ENCODE results near the gene APBA1. TPM values are rescaled to one million over a fixed set of nuclear protein-coding genes. Genes with fewer than 3 reads are reported as not detected.

APBA1 gene
- total and polyA plus RNA-seq, 8 donors, result 2.4 to 17.9 (median 11.4) TPM

DNA sequence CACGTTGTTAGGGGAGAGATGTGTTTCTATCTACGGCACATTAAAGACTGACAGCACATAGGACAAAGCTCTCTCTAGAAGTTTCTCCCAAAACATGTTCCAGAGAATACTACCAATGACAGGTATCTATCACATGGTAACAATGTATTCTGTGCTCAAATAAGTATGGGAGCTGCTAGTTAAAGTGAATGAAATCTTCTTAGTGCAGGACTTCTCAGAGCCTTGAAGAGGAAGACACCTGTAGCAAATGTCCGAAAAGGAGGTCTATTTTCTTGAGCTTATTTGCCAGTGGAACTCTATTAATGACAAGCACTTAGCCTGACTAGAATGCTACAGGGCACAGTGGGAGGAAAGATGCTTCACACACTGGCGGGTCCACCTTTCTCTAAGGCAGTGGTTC is 209.8 kb downstream of the APBA1 start:
- no peak for DNase-seq
- no peak for ATAC-seq
- Histone ChIP-seq H3K36me3 (no peaks in the 10 kb centered on the region), H3K4me3 (no peak overlapping the region), H3K27ac (no peak overlapping the region), H3K9me3 (no peaks in the 10 kb centered on the region), H3K27me3 (no peaks in the 10 kb centered on the region), H3K4me1 (no peaks in the 10 kb centered on the region)
- TF ChIP-seq, protein P1, sequence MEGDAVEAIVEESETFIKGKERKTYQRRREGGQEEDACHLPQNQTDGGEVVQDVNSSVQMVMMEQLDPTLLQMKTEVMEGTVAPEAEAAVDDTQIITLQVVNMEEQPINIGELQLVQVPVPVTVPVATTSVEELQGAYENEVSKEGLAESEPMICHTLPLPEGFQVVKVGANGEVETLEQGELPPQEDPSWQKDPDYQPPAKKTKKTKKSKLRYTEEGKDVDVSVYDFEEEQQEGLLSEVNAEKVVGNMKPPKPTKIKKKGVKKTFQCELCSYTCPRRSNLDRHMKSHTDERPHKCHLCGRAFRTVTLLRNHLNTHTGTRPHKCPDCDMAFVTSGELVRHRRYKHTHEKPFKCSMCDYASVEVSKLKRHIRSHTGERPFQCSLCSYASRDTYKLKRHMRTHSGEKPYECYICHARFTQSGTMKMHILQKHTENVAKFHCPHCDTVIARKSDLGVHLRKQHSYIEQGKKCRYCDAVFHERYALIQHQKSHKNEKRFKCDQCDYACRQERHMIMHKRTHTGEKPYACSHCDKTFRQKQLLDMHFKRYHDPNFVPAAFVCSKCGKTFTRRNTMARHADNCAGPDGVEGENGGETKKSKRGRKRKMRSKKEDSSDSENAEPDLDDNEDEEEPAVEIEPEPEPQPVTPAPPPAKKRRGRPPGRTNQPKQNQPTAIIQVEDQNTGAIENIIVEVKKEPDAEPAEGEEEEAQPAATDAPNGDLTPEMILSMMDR (IDR thresholded peaks at IDR 0.05), result no peak
- intact Hi-C loops (cut with DNase I), result no loop called here

DNA sequence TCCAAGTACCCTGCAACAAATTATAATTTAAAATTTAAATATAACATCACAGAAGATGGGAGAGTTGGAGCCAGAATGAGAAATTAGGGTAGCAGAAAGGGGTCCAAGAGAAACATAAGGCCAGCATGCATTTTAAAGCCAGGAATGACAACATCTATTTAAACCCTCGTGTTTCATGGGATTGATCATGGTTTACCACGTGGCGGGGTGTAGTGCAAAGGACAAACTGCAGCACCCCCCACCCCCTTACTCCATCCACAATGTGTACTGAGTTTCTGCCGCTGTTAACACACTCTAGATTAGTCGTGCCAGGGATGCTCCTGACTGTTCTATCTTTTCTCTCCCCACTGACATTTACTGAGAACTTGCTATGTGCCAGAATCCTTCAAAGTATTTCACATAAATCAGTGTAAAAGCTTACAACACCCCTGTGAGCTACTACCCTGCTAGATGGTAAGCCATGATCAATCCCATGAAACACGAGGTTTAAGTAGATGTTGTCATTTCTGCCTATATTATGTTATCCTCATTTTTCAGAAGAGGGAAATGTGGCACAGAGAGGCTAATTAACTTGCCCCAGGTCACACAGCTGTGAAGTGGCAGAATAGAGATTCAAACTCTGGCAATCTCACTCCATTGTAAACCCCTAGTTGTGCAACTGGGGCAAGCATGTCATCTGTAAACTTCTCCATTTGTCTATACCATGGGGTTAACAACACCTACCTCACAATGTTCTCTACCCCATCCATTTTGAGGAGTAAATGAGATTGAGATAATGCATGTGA is 210.9 kb downstream of the APBA1 start:
- no peak for ATAC-seq
- no peak overlapping the region for H3K4me3 ChIP-seq
- no peaks in the 10 kb centered on the region for H3K9me3 ChIP-seq
- TF ChIP-seq, protein P1 (IDR thresholded peaks at IDR 0.05), result no peak
- H3K27me3 ChIP-seq, result no peaks in the 10 kb centered on the region
- H3K36me3 ChIP-seq, result no peaks in the 10 kb centered on the region
- no peak overlapping the region for H3K27ac ChIP-seq
- intact Hi-C loops (cut with DNase I), result no loop called here
- no peaks in the 10 kb centered on the region for H3K4me1 ChIP-seq
- no peak for DNase-seq

DNA sequence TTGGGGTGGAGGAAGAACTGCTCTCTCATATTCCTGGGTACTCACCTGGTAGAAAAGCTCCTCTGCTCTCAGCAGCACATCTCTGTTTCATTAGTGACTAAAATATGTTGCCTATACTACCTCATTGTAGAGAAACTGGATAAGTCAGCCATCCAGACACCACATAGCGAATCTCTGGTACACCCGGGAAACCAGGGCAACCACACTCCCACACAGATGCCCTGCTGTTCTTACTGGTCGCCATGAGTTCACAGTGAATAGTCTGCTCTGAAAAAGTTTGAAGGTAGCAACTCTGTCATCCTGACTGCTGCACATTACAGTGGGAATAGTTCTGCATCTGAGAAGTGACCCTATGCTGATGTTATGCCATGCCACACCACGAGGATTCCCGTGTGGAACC is 212.2 kb downstream of the APBA1 start:
- no peaks in the 10 kb centered on the region for H3K9me3 ChIP-seq
- no peak overlapping the region for H3K27ac ChIP-seq
- H3K27me3 ChIP-seq, result no peaks in the 10 kb centered on the region
- no peak for DNase-seq
- H3K4me1 ChIP-seq, result no peaks in the 10 kb centered on the region
- intact Hi-C loops (cut with DNase I), result no loop called here
- TF ChIP-seq, protein P1 (IDR thresholded peaks at IDR 0.05), result no peak
- ATAC-seq, result no peak
- no peak overlapping the region for H3K4me3 ChIP-seq
- no peaks in the 10 kb centered on the region for H3K36me3 ChIP-seq

DNA sequence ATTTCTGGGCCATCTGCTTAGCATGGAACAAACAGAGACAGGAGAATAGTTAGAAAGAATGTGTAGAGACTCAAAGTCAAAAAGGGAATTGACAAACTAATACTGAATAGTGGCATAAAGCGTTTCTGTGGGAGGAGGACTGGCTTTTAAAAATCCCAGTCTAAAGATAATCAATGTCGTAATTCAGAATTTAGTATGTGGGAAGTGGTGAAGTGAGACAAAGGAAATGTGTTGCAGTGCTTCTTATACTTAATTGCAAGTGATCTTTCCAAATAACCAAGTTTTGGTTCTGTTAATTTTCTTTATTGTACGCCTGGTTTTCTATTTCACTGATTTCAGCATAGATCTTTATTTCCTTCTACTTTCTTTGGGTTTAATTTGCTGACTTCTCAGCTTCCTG is 214.0 kb downstream of the APBA1 start:
- Histone ChIP-seq H3K9me3 (no peaks in the 10 kb centered on the region), H3K36me3 (no peaks in the 10 kb centered on the region), H3K4me3 (no peak overlapping the region), H3K27ac (no peak overlapping the region), H3K4me1 (no peaks in the 10 kb centered on the region), H3K27me3 (no peaks in the 10 kb centered on the region)
- TF ChIP-seq, protein P1 (IDR thresholded peaks at IDR 0.05), result no peak
- ATAC-seq (no peak), DNase-seq (no peak)
- intact Hi-C loops (cut with DNase I), result no loop called here

DNA sequence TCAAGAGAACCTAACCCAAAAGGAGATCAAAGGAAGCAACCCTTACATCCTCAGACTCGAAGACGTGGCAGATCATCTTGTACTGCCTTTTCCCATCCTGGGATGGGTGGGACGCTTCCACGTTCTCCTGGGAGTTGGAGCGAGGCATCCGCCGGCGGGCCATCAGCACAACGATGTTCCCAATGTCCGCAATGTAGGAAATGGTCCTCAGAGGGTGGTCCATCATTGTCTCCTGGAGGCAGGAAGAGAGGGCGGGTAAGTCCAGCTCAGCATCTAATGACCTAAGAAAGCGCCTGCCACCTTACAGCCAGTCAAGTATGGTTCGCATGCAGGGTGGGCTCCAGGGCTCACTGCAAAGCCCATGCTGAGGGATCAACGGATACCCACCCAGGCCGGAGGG is 216.0 kb downstream of the APBA1 start:
- Histone ChIP-seq H3K4me1 (no peaks in the 10 kb centered on the region), H3K4me3 (no peak overlapping the region), H3K36me3 (no peaks in the 10 kb centered on the region), H3K27ac (no peak overlapping the region), H3K9me3 (no peaks in the 10 kb centered on the region), H3K27me3 (no peaks in the 10 kb centered on the region)
- TF ChIP-seq, protein P1 (IDR thresholded peaks at IDR 0.05), result no peak
- ATAC-seq (no peak), DNase-seq (no peak)
- intact Hi-C loops (cut with DNase I), result no loop called here
